Tibial nerve (tissue), 4 donors: ENCODE data around the gene SLC4A8. TPM values are rescaled to one million over a fixed set of nuclear protein-coding genes. Genes with fewer than 3 reads are reported as not detected.

ENCODE experiments used
- DNase-seq, 2 donors: peaks; one replicate each; pipeline ENCODE4 v3.0.0-alpha.2; 2019; ENCODE audit warnings: low spot score in 2 of 2
- H3K27ac ChIP-seq, 4 donors: fragments of 200-600 bp; sonication (generic) in 3 of 4; one replicate each; pipeline ENCODE4 v1.5.1; 2017 to 2019; ENCODE audit warnings: mild to moderate bottlenecking in 1 of 4
- H3K27me3 ChIP-seq, 2 donors: fragments of 200-600 bp; sonication (generic) in 1 of 2; one replicate each; pipeline versions ENCODE4 v1.5.1 to v1.6.0; 2017 to 2019
- H3K36me3 ChIP-seq, 3 donors: fragments of 200-600 bp; sonication (generic); one replicate each; pipeline ENCODE4 v1.5.1; 2018 to 2019
- H3K4me1 ChIP-seq, 4 donors: fragments of 200-600 bp; sonication (generic) in 3 of 4; one replicate each; pipeline ENCODE4 v1.5.1; 2017 to 2019
- H3K4me3 ChIP-seq, 4 donors: fragments of 200-600 bp; sonication (generic) in 3 of 4; one replicate each; pipeline ENCODE4 v1.5.1; 2017 to 2019; ENCODE audit warnings: mild to moderate bottlenecking in 1 of 4, moderate library complexity in 1 of 4
- H3K9me3 ChIP-seq, 4 donors: fragments of 200-600 bp; sonication (generic) in 3 of 4; one replicate each; pipeline ENCODE4 v1.5.1; 2017 to 2019
- CTCF ChIP-seq, 5 experiments: fragments of 200-600 bp in 3 of 5; fragments of 450-650 bp in 2 of 5; sonication (generic) in 3 of 5; IDR thresholded peaks; one replicate each; pipeline ENCODE4 v1.5.1; 2016 to 2019; ENCODE audit warnings: antibody characterized with exemption in 5 of 5, mild to moderate bottlenecking in 3 of 5, moderate library complexity in 2 of 5
- EP300 ChIP-seq, 2 donors: sonication (generic); formaldehyde crosslinking; IDR thresholded peaks; one replicate each; pipeline ENCODE4 v1.6.1; 2017; ENCODE audit warnings: antibody characterized with exemption in 2 of 2, mild to moderate bottlenecking in 1 of 2
- POLR2A ChIP-seq, 2 donors: fragments of 450-650 bp; IDR thresholded peaks; one replicate each; pipeline ENCODE4 v1.6.1; 2017; ENCODE audit warnings: antibody characterized with exemption in 2 of 2, mild to moderate bottlenecking in 2 of 2, moderate library complexity in 2 of 2
- WGBS, 2 donors: methylation state at CpG; one replicate each; pipeline ENCODE4 v1.1.5; 2018; 5-methylcytosine and 5-hydroxymethylcytosine counted together
- total RNA-seq, 4 donors: library from RNA; depleted of rRNA; stranded (reverse); fragments of >200 nt; gene quantifications; one replicate each; pipeline ENCODE4 v1.1.0, GENCODE V29; 2016

The SLC4A8 gene
- total RNA-seq, 4 donors from 2014 or later, result 0.59 to 5.7 (median 1.5) TPM

- H3K9me3 ChIP-seq, result no peaks in the 10 kb centered on the region
- no peaks in the 10 kb centered on the region for H3K4me1 ChIP-seq
- H3K27ac ChIP-seq, result no peak overlapping the region
- DNase-seq, result no peak
- no peak for TF ChIP-seq CTCF (IDR thresholded peaks at IDR 0.05)
- TF ChIP-seq POLR2A (IDR thresholded peaks at IDR 0.05), result no peak
- no peak for TF ChIP-seq EP300 (IDR thresholded peaks at IDR 0.05)
- H3K4me3 ChIP-seq, result no peak overlapping the region
- no peaks in the 10 kb centered on the region for H3K36me3 ChIP-seq
- WGBS, 2 donors, result 82 to 84% methylated on average over 5 of the region's 5 CpGs
- H3K27me3 ChIP-seq, result no peaks in the 10 kb centered on the region
Measured at GRCh38 chr12:51522696-51523095, 98.1 kb downstream of the SLC4A8 start.

GRCh38 chr12:51524386-51524901 is 99.8 kb downstream of the SLC4A8 start:
- TF ChIP-seq POLR2A (IDR thresholded peaks at IDR 0.05) (no peak), EP300 (IDR thresholded peaks at IDR 0.05) (no peak), CTCF (IDR thresholded peaks at IDR 0.05) (no peak)
- H3K4me3 ChIP-seq, result no peak overlapping the region
- no peaks in the 10 kb centered on the region for H3K36me3 ChIP-seq
- DNase-seq, result no peak
- no peaks in the 10 kb centered on the region for H3K4me1 ChIP-seq
- 81 to 85% methylated on average over 6 of the region's 6 CpGs for WGBS, 2 donors
- no peaks in the 10 kb centered on the region for H3K27me3 ChIP-seq
- H3K9me3 ChIP-seq, result no peaks in the 10 kb centered on the region
- H3K27ac ChIP-seq, result no peak overlapping the region

GRCh38 chr12:51525518-51525917 is 100.9 kb downstream of the SLC4A8 start:
- H3K27ac ChIP-seq, result no peak overlapping the region
- H3K27me3 ChIP-seq, result no peaks in the 10 kb centered on the region
- no peaks in the 10 kb centered on the region for H3K9me3 ChIP-seq
- no peak for DNase-seq
- 94 to 95% methylated on average over 11 of the region's 11 CpGs for WGBS, 2 donors
- TF ChIP-seq POLR2A (IDR thresholded peaks at IDR 0.05) (no peak), EP300 (IDR thresholded peaks at IDR 0.05) (no peak), CTCF (IDR thresholded peaks at IDR 0.05) (no peak)
- H3K36me3 ChIP-seq, result no peaks in the 10 kb centered on the region
- no peaks in the 10 kb centered on the region for H3K4me1 ChIP-seq
- H3K4me3 ChIP-seq, result no peak overlapping the region

GRCh38 chr12:51527966-51528365 is 103.3 kb downstream of the SLC4A8 start:
- TF ChIP-seq CTCF (IDR thresholded peaks at IDR 0.05) (no peak), EP300 (IDR thresholded peaks at IDR 0.05) (no peak), POLR2A (IDR thresholded peaks at IDR 0.05) (no peak)
- Histone ChIP-seq H3K4me3 (no peak overlapping the region), H3K27me3 (peaks cover 0 to 4% of the 10 kb centered on the region in 2 donors), H3K27ac (no peak overlapping the region), H3K36me3 (no peaks in the 10 kb centered on the region), H3K9me3 (no peaks in the 10 kb centered on the region), H3K4me1 (peaks cover 0 to 4% (median 0%) of the 10 kb centered on the region in 4 donors)
- 80 to 84% methylated on average over 3 of the region's 3 CpGs for WGBS, 2 donors
- DNase-seq, result no peak

- no peak for DNase-seq
- 82 to 86% methylated on average over 6 of the region's 6 CpGs for WGBS, 2 donors
Measured at GRCh38 chr12:51528852-51529650, 104.4 kb downstream of the SLC4A8 start.

More at GRCh38 chr12:51528852-51529650, 104.4 kb downstream of the SLC4A8 start:
- Histone ChIP-seq H3K36me3 (no peaks in the 10 kb centered on the region), H3K4me3 (no peak overlapping the region), H3K4me1 (peaks cover 0 to 4% (median 0%) of the 10 kb centered on the region in 4 donors), H3K9me3 (no peaks in the 10 kb centered on the region), H3K27me3 (peaks cover 0 to 10% of the 10 kb centered on the region in 2 donors), H3K27ac (no peak overlapping the region)
- no peak for TF ChIP-seq POLR2A (IDR thresholded peaks at IDR 0.05)
- no peak for TF ChIP-seq CTCF (IDR thresholded peaks at IDR 0.05)
- TF ChIP-seq EP300 (IDR thresholded peaks at IDR 0.05), result no peak
